Calu3 (cell line): ENCODE data around the gene TM9SF4. TPM values are rescaled to one million over a fixed set of nuclear protein-coding genes. Genes with fewer than 3 reads are reported as not detected.

ENCODE experiments used
- BruUV-seq: library from RNA; stranded (reverse); fragments of 400-500 nt; replicated peaks from 2 replicates; lab custom pipeline; 2021; lab: Mats Ljungman, UMichigan
- CTCF ChIA-PET: fragments of 300-600 bp; sonication (Branson Sonifier 250); formaldehyde crosslinking; loops from one replicate; lab custom pipeline; 2022; ENCODE audit warnings: antibody characterized with exemption; lab: Charles Lee
- DNase-seq: peaks from one replicate; pipeline ENCODE4 v3.0.0; 2022
- H3K27ac Mint-ChIP-seq: one replicate; pipeline ENCODE4 v1.8.0; 2022; ENCODE audit warnings: mixed read lengths; ENCODE audit not compliant: unreplicated experiment
- H3K27me3 Mint-ChIP-seq: one replicate; pipeline ENCODE4 v1.8.0; 2022; ENCODE audit warnings: mixed read lengths; ENCODE audit not compliant: unreplicated experiment
- H3K36me3 Mint-ChIP-seq: one replicate; pipeline ENCODE4 v1.8.0; 2022; ENCODE audit warnings: mild to moderate bottlenecking, moderate library complexity, mixed read lengths; ENCODE audit not compliant: insufficient read depth, unreplicated experiment
- H3K4me1 Mint-ChIP-seq: one replicate; pipeline ENCODE4 v1.8.0; 2022; ENCODE audit warnings: mild to moderate bottlenecking, low read depth, mixed read lengths; ENCODE audit not compliant: unreplicated experiment
- H3K4me3 Mint-ChIP-seq: one replicate; pipeline ENCODE4 v1.8.0; 2022; ENCODE audit warnings: mild to moderate bottlenecking, low read depth, moderate library complexity, mixed read lengths; ENCODE audit not compliant: unreplicated experiment
- H3K9me3 Mint-ChIP-seq: one replicate; pipeline ENCODE4 v1.8.0; 2022; ENCODE audit warnings: low read depth, mixed read lengths; ENCODE audit not compliant: unreplicated experiment
- CTCF ChIP-seq: fragments of 200-600 bp; IDR thresholded peaks from one replicate; pipeline ENCODE4 v1.8.0; 2022; ENCODE audit warnings: antibody characterized with exemption; ENCODE audit not compliant: unreplicated experiment
- intact Hi-C: fragments of 100-400 bp; cut with micrococcal nuclease; formaldehyde crosslinking; loops from one replicate; pipeline ENCODE4 v1.10.0; 2022; ENCODE audit not compliant: unreplicated experiment
- total RNA-seq: library from RNA; stranded (reverse); gene quantifications from 2 replicates; pipeline ENCODE4 v1.2.3, GENCODE V29; 2022

TM9SF4 gene
- total RNA-seq, 1 experiment from 2014 or later, result 95.3 TPM

GRCh38 chr20:32206760-32207625, 97.5 kb downstream of the TM9SF4 start:
- CTCF ChIA-PET, result interaction anchor here (0.8 kb wide), 1 partner anchor 14 kb away, joined by 3 read pairs; no protein-coding TSS in a partner anchor
- DNase-seq, result no peak
- BruUV-seq, result no TSS peak
- Mint-ChIP-seq H3K27me3 (no peaks in the 10 kb centered on the region), H3K27ac (peak overlapping the region; percentile 90), H3K9me3 (no peaks in the 10 kb centered on the region), H3K36me3 (peaks cover 59% of the 10 kb centered on the region), H3K4me3 (peak overlapping the region; percentile 90), H3K4me1 (peaks cover 59% of the 10 kb centered on the region)
- intact Hi-C loops, result no loop called here
- TF ChIP-seq CTCF, result no peak

- intact Hi-C loops, result no loop called here
- Mint-ChIP-seq H3K36me3 (peaks cover 56% of the 10 kb centered on the region), H3K9me3 (no peaks in the 10 kb centered on the region), H3K4me3 (peak within 1 kb of the TSS; percentile 90), H3K4me1 (peaks cover 59% of the 10 kb centered on the region), H3K27ac (peak within 1 kb of the TSS; percentile 90), H3K27me3 (no peaks in the 10 kb centered on the region)
- no peak for TF ChIP-seq CTCF
- BruUV-seq, result TSS peak; percentile 71
- peak; percentile 98 for DNase-seq
- CTCF ChIA-PET, result interaction anchor here (0.8 to 0.9 kb wide), 2 partner anchors 15 to 17 kb away, joined by 3 to 5 read pairs; no protein-coding TSS in a partner anchor
These were observed 98.3 kb downstream of the TM9SF4 start, which contains the start of the genes PLAGL2 and POFUT1 for GRCh38 chr20:32207626-32208498. PLAGL2 (minus strand) TSS chr20:32207743; CDS start chr20:32202178, 5,565 bp downstream. POFUT1 (plus strand) TSS chr20:32207880; CDS start chr20:32207942, 62 bp downstream.

GRCh38 chr20:32208499-32209154, 99.1 kb downstream of the TM9SF4 start:
- H3K36me3 Mint-ChIP-seq, result peaks cover 56% of the 10 kb centered on the region
- CTCF ChIA-PET, result interaction anchor here (0.9 kb wide), 1 partner anchor 16 kb away, joined by 5 read pairs; no protein-coding TSS in a partner anchor
- H3K4me1 Mint-ChIP-seq, result peaks cover 59% of the 10 kb centered on the region
- no peak for DNase-seq
- H3K4me3 Mint-ChIP-seq, result peak overlapping the region; percentile 90
- no TSS peak for BruUV-seq
- no peaks in the 10 kb centered on the region for H3K9me3 Mint-ChIP-seq
- peak overlapping the region; percentile 43 for H3K27ac Mint-ChIP-seq
- intact Hi-C loops, result no loop called here
- TF ChIP-seq CTCF, result no peak
- no peaks in the 10 kb centered on the region for H3K27me3 Mint-ChIP-seq
